Effector CD4-positive, alpha-beta T cell (primary cell): Measurements from ENCODE around the gene FCHO1.
"Not testable (repeated sequence)": the region's sequence is repeated elsewhere in the genome, so short reads cannot be mapped to it uniquely, and the experiment has no call there.

Experiments used
- DNase-seq: peaks from one replicate; pipeline ENCODE4 v3.0.0-alpha.2; 2020

Gene FCHO1

GRCh38 chr19:17765069-17765618 lies 13.9 kb downstream of the FCHO1 start:
- DNase-seq = no peak

- DNase-seq = no peak
These were observed 15.4 kb downstream of the FCHO1 start for GRCh38 chr19:17766543-17767131.

- DNase-seq = no peak
These were observed 16.3 kb downstream of the FCHO1 start for GRCh38 chr19:17767559-17767958.

GRCh38 chr19:17770613-17771012 lies 19.3 kb downstream of the FCHO1 start:
- DNase-seq = no peak

- DNase-seq = no peak
These were observed 20.9 kb downstream of the FCHO1 start for GRCh38 chr19:17772172-17772571.

GRCh38 chr19:17775245-17775927 lies 24.1 kb downstream of the FCHO1 start:
- no peak for DNase-seq

- no peak for DNase-seq
These were observed 24.9 kb downstream of the FCHO1 start for GRCh38 chr19:17775991-17776803.

- not testable (repeated sequence) for DNase-seq
These were observed 26.6 kb downstream of the FCHO1 start for GRCh38 chr19:17777840-17778239.

GRCh38 chr19:17778251-17778967 lies 27.1 kb downstream of the FCHO1 start:
- DNase-seq = no peak

- no peak for DNase-seq
These were observed 28.0 kb downstream of the FCHO1 start for GRCh38 chr19:17778968-17779929.

GRCh38 chr19:17780781-17781180 lies 29.5 kb downstream of the FCHO1 start:
- no peak for DNase-seq

- DNase-seq = not testable (repeated sequence)
These were observed 32.4 kb downstream of the FCHO1 start for GRCh38 chr19:17783721-17784120.

GRCh38 chr19:17784201-17785008 lies 33.1 kb downstream of the FCHO1 start:
- DNase-seq = peak; percentile 62

- DNase-seq = no peak
These were observed 36.1 kb downstream of the FCHO1 start for GRCh38 chr19:17787274-17787913.

- DNase-seq = no peak
These were observed 37.4 kb downstream of the FCHO1 start for GRCh38 chr19:17788632-17789031.

- DNase-seq = no peak
These were observed 38.9 kb downstream of the FCHO1 start for GRCh38 chr19:17790059-17790780.

- no peak for DNase-seq
These were observed 43.1 kb downstream of the FCHO1 start for GRCh38 chr19:17794412-17794730.

- no peak for DNase-seq
These were observed 43.6 kb downstream of the FCHO1 start, which contains the start of gene B3GNT3 for GRCh38 chr19:17794731-17795494. Gene B3GNT3, plus strand, starts transcription at chr19:17795138. Its CDS starts 12,670 bp downstream, at chr19:17807808.

GRCh38 chr19:17795495-17795856 lies 44.2 kb downstream of the FCHO1 start:
- DNase-seq = no peak
